HUES6 (cell line): ENCODE results near the gene CSTB.

Source experiments
- H3K27ac ChIP-seq: 2 replicates; pipeline ENCODE4 v1.7.0; 2013; ENCODE audit warnings: low read depth, mild to moderate bottlenecking, low read length, inconsistent platforms
- H3K27me3 ChIP-seq: 2 replicates; pipeline ENCODE4 v1.6.1; 2013; ENCODE audit warnings: low read length; ENCODE audit not compliant: control insufficient read depth, insufficient read depth
- H3K36me3 ChIP-seq: 2 replicates; pipeline ENCODE4 v1.6.1; 2013; ENCODE audit warnings: low read length; ENCODE audit not compliant: control insufficient read depth, insufficient read depth
- H3K4me1 ChIP-seq: 2 replicates; pipeline ENCODE4 v1.6.1; 2013; ENCODE audit warnings: low read length; ENCODE audit not compliant: control insufficient read depth, insufficient read depth
- H3K4me3 ChIP-seq: 2 replicates; pipeline ENCODE4 v1.5.1; 2013; ENCODE audit warnings: low read depth, low read length
- H3K9ac ChIP-seq: one replicate; pipeline ENCODE4 v1.6.1; 2013; ENCODE audit warnings: mild to moderate bottlenecking, low read length
- H3K9me3 ChIP-seq: 2 replicates; pipeline ENCODE4 v1.6.1; 2013; ENCODE audit warnings: low read depth, low read length; ENCODE audit not compliant: control insufficient read depth, insufficient read depth

CSTB gene

DNA sequence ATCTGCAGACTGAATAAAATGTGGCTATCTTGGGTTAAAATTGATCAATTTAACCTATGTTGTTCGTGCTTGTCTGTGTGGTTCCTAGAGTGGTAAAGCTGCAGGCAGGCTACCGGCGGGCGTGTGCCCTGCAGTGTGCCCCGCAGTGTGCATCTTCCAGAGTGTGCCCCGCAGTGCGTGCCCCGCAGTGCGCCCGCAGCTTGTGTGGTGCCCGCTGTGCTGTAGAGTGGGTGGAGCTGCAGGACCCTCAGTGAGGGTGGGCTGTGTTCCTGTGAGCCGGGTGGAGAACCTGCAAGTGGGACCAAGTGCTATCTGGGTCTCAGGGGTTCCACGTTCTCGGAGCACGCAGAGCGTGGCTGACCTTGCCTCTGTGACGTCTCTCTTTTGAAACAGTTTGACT lies 24.0 kb upstream of the CSTB start:
- H3K27ac ChIP-seq, result no peak overlapping the region
- H3K36me3 ChIP-seq, result peaks cover 92% of the 10 kb centered on the region
- H3K9me3 ChIP-seq, result no peaks in the 10 kb centered on the region
- H3K4me1 ChIP-seq, result no peaks in the 10 kb centered on the region
- H3K9ac ChIP-seq, result no peak overlapping the region
- H3K4me3 ChIP-seq, result no peak overlapping the region
- H3K27me3 ChIP-seq, result no peaks in the 10 kb centered on the region

DNA sequence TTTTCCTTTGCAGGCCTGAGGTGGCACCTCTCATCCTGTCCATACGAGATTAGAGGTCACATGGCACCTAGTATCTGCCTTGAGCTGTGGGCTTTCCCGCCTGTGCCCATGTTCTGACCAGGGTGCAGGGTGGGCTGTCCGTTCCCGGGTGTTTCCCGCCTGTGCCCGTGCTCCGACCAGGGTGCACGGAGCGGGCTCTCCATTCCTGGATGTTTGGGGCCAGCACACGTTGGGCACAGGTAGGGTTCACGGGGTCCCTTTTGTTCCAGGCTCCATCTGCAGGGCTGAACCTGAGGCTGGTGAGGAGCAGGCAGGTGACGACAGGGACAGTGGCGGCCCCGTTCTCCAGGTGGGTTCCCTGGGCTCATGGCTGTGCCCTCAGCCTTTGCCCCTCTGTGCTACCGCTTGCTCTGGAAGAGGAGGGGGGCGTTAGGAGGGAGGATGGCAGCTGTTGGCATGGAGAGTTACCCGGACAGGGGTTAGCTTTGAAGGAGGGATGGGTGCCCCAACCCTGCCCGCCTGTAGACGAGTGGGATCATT lies 23.3 kb upstream of the CSTB start:
- H3K9me3 ChIP-seq, result no peaks in the 10 kb centered on the region

DNA sequence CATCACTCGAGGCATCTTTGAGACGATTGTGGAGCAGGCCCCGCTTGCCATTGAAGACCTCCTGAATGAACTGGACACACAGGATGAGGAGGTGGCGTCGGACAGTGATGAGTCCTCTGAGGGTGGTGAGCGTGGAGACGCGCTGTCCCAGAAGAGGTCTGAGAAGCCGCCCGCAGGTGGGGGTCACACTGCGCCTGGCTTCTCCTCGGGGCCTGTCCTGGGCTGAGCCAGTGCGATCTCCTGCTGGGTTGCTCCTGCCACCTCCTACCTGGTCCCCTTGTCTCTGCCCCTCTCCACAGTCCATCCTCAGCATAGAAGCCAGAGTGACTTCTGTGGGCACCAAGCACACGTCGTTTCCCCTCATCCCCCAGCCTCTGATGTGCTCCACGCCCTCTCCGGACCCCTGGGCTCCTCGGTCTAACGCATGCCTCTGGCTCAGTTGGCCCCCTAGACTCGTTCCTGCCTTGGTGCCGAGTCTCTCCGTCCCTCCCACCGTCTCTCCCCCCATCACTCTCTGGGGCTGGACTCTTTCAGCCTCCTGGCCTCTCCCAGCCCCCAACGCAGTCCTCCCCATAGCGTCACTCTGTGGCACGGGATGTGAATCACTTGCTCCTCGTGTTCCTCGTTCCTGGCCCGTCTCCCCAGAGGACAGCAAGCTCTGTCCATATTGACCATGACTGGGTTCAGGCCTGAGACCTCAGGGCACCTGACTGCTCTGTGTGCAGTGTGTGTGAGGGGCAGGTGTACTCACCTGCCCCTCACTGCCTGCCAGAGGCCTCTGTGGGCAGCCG lies 22.0 kb upstream of the CSTB start:
- H3K9ac ChIP-seq, result peak overlapping the region; percentile 19
- H3K9me3 ChIP-seq, result no peaks in the 10 kb centered on the region
- H3K27me3 ChIP-seq, result no peaks in the 10 kb centered on the region
- H3K27ac ChIP-seq, result no peak overlapping the region
- H3K36me3 ChIP-seq, result peaks cover 97% of the 10 kb centered on the region
- H3K4me3 ChIP-seq, result no peak overlapping the region
- H3K4me1 ChIP-seq, result no peaks in the 10 kb centered on the region

More for the DNA sequence above, 23.3 kb upstream of the CSTB start:
- no peak overlapping the region for H3K27ac ChIP-seq
- peaks cover 97% of the 10 kb centered on the region for H3K36me3 ChIP-seq
- no peaks in the 10 kb centered on the region for H3K27me3 ChIP-seq
- no peak overlapping the region for H3K4me3 ChIP-seq
- no peak overlapping the region for H3K9ac ChIP-seq
- H3K4me1 ChIP-seq, result no peaks in the 10 kb centered on the region

DNA sequence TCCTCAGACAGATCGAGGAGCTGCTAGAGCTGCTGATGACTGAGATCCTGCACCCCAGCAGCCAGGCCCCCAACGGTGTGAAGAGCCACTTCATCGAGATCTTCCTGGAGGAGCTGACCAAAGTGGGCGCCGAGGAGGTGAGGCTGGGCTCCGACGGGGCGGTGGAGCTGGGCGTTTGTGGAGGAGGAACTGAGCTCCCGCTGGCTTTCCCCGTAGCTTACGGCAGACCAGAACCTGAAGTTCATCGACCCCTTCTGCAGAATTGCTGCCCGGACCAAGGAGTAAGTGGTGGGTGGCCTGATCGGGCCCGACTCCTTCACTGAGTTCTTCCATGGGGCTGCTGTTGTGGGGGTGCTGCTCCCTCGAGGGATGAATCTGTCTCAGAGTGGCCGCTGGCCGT lies 21.3 kb upstream of the CSTB start:
- Histone ChIP-seq H3K4me1 (no peaks in the 10 kb centered on the region), H3K4me3 (no peak overlapping the region), H3K9me3 (no peaks in the 10 kb centered on the region), H3K36me3 (peaks cover 97% of the 10 kb centered on the region), H3K27ac (no peak overlapping the region), H3K9ac (no peak overlapping the region), H3K27me3 (no peaks in the 10 kb centered on the region)

DNA sequence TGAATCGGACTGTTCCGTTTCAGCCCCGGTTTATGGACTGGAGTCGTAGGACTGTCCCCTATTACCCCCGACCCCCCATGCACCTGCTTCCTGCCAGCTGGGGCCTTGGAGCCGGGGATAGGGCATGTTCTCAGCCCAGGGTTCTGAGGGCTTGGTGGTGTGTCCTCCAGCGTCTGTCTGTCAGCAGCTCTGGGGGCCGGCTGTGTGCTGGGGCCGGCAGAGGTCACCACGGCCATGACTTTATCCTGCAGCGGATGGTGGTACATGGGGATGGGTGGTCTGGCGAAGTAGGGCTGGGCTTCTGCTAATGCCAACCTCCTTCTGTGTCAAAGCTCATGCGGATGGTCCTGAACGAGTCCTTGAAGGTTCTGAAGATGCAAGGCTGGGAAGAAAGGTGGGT lies 18.7 kb upstream of the CSTB start:
- no peak overlapping the region for H3K27ac ChIP-seq
- H3K27me3 ChIP-seq, result no peaks in the 10 kb centered on the region
- no peaks in the 10 kb centered on the region for H3K9me3 ChIP-seq
- no peak overlapping the region for H3K4me3 ChIP-seq
- no peak overlapping the region for H3K9ac ChIP-seq
- H3K4me1 ChIP-seq, result peaks cover 4% of the 10 kb centered on the region; the same call in 1 of the 2 replicates
- peaks cover 91% of the 10 kb centered on the region for H3K36me3 ChIP-seq

DNA sequence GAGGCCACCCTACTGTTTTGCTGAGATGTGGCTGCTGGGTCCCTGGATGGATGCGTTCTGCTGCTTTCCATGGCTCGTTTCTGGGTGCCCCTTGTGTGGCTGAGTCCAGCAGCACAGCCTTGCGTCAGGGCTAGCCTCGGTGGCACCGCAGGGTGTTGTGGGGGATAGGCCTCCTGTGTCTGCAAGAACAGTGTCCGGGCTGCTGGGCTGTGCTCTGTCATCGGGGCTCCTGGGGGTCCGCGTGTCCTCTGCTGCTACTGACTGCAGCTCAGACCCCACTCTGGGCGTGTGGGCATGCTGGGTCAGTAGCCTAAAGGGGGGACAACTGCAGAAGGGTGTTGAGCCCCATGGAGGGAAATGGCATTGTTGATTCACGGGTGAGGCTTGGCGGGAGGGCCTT lies 18.2 kb upstream of the CSTB start:
- Histone ChIP-seq H3K9me3 (no peaks in the 10 kb centered on the region), H3K9ac (no peak overlapping the region), H3K4me1 (peaks cover 4% of the 10 kb centered on the region; the same call in 1 of the 2 replicates), H3K4me3 (no peak overlapping the region), H3K36me3 (peaks cover 86% of the 10 kb centered on the region), H3K27ac (no peak overlapping the region), H3K27me3 (no peaks in the 10 kb centered on the region)

DNA sequence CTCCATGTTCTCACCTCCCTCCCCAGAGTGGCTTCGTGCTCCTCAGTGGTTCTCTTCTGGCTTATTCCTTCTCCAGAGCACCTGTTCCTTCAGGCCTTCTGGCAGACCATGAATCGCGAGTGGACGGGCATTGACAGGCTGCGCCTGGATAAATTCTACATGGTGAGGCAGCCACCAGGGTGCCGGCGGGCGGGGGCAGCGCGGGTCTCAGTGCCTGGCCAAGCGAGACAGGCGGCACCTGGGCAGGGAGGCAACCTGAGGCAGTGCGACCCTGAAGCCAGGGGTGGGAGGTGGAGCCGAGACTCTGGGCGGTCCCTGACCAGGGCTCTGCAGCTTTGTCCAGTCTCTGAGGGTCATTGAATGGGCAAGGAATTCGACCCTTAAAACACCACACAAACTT lies 17.1 kb upstream of the CSTB start:
- Histone ChIP-seq H3K27me3 (no peaks in the 10 kb centered on the region), H3K9me3 (no peaks in the 10 kb centered on the region), H3K27ac (no peak overlapping the region), H3K4me1 (peaks cover 4% of the 10 kb centered on the region; the same call in 1 of the 2 replicates), H3K9ac (no peak overlapping the region), H3K36me3 (peaks cover 76% of the 10 kb centered on the region), H3K4me3 (no peak overlapping the region)

DNA sequence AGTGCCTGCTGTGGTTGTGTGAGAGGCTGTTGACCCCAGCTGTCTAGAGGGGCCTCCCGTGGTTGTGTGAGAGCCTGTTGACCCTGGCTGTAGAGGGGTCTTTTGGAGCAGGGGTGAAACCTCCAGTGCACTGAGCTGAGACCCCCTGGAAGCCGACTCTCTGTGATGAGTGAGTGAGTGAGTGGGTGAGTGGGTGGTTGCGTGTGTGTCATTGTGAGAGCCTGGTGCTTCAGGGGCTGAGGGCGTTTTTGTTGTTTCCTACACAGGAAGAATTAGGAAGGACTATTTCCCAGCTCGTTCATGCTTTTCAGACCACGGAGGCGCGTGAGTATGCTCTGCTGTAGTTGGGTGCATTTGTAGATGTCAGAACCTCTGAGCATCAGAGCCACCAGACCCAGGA lies 16.3 kb upstream of the CSTB start:
- Histone ChIP-seq H3K9ac (no peak overlapping the region), H3K9me3 (no peaks in the 10 kb centered on the region), H3K4me1 (peaks cover 4% of the 10 kb centered on the region; the same call in 1 of the 2 replicates), H3K36me3 (peaks cover 68% of the 10 kb centered on the region), H3K27ac (no peak overlapping the region), H3K4me3 (no peak overlapping the region), H3K27me3 (no peaks in the 10 kb centered on the region)

DNA sequence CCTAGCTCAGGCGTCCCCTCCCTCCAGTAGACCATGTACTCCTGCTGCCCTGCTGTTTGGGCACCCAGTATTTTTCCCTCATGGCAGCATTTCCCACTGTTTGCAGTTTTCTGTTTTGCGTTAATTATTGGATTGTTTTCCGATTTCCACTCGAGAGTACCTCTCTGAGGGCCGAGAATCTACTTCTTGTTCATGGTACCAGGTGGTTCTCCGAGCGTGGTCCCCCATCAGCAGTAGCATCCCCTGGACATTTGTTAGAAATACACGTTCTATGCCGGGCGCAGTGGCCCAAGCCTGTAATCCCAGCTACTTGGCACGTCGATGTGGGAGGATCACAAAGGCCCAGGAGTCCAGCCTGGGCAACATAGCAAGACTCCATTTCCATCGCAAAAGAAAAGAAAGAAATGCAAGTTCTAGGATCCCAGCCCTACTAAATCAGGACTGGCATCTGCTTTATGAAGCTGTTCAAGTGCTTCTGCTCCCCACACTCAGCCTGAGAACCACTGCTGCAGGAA lies 14.0 kb upstream of the CSTB start:
- Histone ChIP-seq H3K9ac (peak overlapping the region; percentile 83), H3K27ac (peak overlapping the region; percentile 89), H3K27me3 (no peaks in the 10 kb centered on the region), H3K4me1 (peaks cover 4% of the 10 kb centered on the region; the same call in 1 of the 2 replicates), H3K9me3 (no peaks in the 10 kb centered on the region), H3K36me3 (peaks cover 46% of the 10 kb centered on the region), H3K4me3 (peak overlapping the region; percentile 96)

DNA sequence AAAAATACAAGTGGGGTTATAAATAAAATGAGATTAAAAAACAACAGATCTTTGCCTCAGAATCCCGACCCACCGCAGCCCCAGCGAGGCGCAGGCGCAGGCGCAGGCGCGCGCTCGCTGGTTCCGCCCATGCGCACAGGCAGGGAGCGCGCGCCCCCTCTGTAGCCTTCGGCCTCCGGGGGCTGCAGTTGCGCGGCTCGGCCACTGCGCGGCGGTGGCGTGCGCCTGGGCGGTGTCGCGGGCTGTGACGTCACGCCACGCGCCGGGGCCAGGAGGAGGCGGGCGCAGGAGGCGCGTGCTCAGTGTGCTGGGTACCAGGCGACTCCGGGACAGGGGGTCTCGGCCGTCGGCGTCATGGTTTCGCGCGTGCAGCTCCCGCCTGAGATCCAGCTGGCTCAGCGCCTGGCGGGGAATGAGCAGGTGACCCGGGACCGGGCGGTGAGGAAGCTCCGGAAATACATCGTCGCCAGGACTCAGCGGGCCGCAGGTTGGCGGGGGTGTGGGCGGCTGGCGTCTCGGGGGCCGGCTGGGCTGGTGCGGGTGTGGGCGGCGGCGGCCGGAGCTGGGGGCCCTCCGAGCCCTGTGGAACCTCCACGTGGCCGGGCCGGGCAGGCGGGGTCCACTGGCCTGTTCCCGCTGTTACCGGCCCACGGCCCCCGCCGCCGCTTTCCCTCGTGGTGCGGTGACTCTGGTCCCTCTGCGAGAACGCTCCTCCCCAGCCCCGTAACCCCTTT lies 13.3 kb upstream of the CSTB start, which contains the start of gene RRP1:
RRP1 (plus strand) TSS at position 302 of the 734 bp plus-strand sequence; CDS start at position 355, 53 bp downstream.
- H3K27me3 ChIP-seq, result no peaks in the 10 kb centered on the region
- peaks cover 39% of the 10 kb centered on the region for H3K36me3 ChIP-seq
- H3K4me1 ChIP-seq, result peaks cover 4% of the 10 kb centered on the region; the same call in 1 of the 2 replicates
- peak within 1 kb of the TSS; percentile 96 for H3K4me3 ChIP-seq
- H3K9me3 ChIP-seq, result no peaks in the 10 kb centered on the region
- peak within 1 kb of the TSS; percentile 89 for H3K27ac ChIP-seq
- peak within 1 kb of the TSS; percentile 83 for H3K9ac ChIP-seq
